HepG2 (cell line): ENCODE results near the gene SH2D3C. TPM values are rescaled to one million over a fixed set of nuclear protein-coding genes. Genes with fewer than 3 reads are reported as not detected.

Experiments
- ATAC-seq: fragments of 200-7000 bp; cut with Tn5 transposase; 3 replicates; pipeline ENCODE4 v1.9.1; 2020; ENCODE audit warnings: mild to moderate bottlenecking, moderate library complexity
- BruUV-seq: library from RNA; stranded (reverse); fragments of 400-500 nt; replicated peaks from 2 replicates; lab custom pipeline; 2021; lab: Mats Ljungman, UMichigan
- CTCF ChIA-PET: fragments of 300-600 bp; formaldehyde crosslinking; extraction: SDS; loops from one replicate; lab custom pipeline; 2021; ENCODE audit warnings: low total read pairs, inconsistent platforms, low intra/inter-chr PET ratio; lab: Yijun Ruan, JAX
- POLR2A ChIA-PET: fragments of 350-600 bp; sonication (Branson Sonifier 250); formaldehyde crosslinking; loops from one replicate; lab custom pipeline; 2020; ENCODE audit warnings: antibody characterized with exemption, inconsistent platforms; lab: Yijun Ruan, JAX
- DNase-seq: peaks from one replicate; pipeline ENCODE4 v3.0.0-alpha.2; 2015; ENCODE audit warnings: low spot score
- FAIRE-seq: peaks from 3 replicates; lab custom pipeline; 2011; peaks lifted over from hg19 to GRCh38; lab: Jason Lieb, UNC
- H2AFZ ChIP-seq: one replicate; pipeline ENCODE4 v1.6.1; 2011; ENCODE audit warnings: low read length, inconsistent platforms
- H3K27ac ChIP-seq: fragments of 300-600 bp; 3 replicates; pipeline ENCODE4 v1.8.0; 2011; ENCODE audit warnings: mixed run types, mild to moderate bottlenecking, mixed read lengths, low read length, inconsistent platforms; ENCODE audit not compliant: insufficient read depth; ENCODE audit errors: extremely low read length
- H3K27me3 ChIP-seq, 2 experiments: fragments of 200-600 bp in 1 of 2; 2 replicates in 1 of 2; 3 replicates in 1 of 2; pipeline versions ENCODE4 v1.6.0 to v1.8.0; 2011; ENCODE audit warnings: low read length in 2 of 2, mild to moderate bottlenecking in 2 of 2, moderate library complexity in 2 of 2, inconsistent platforms in 1 of 2; ENCODE audit not compliant: insufficient read depth in 2 of 2, control insufficient read depth in 1 of 2
- H3K36me3 ChIP-seq, 2 experiments: fragments of 200-600 bp in 1 of 2; replicated peaks in 1 of 2; 2 replicates in 1 of 2; 3 replicates in 1 of 2; pipeline versions ENCODE4 v1.5.1 to v1.8.0; 2011; ENCODE audit warnings: low read length in 2 of 2, inconsistent platforms in 1 of 2; ENCODE audit not compliant: insufficient read depth in 2 of 2, control insufficient read depth in 1 of 2
- H3K4me1 ChIP-seq: 2 replicates; pipeline ENCODE4 v1.5.1; 2012; ENCODE audit warnings: low read length, inconsistent platforms; ENCODE audit not compliant: insufficient read depth
- H3K4me2 ChIP-seq: 2 replicates; pipeline ENCODE4 v1.6.0; 2011; ENCODE audit warnings: low read depth, low read length, inconsistent platforms
- H3K4me3 ChIP-seq, 3 experiments: fragments of 200-600 bp in 1 of 3; sonication (generic), shearing (Covaris generic) in 1 of 3; replicated peaks in 1 of 3; 2 replicates each; pipeline ENCODE4 v1.5.1; 2011 to 2016; ENCODE audit warnings: low read length in 3 of 3, inconsistent platforms in 2 of 3, low read depth in 2 of 3, mild to moderate bottlenecking in 2 of 3, control low read depth in 1 of 3, mixed read lengths in 1 of 3; ENCODE audit not compliant: insufficient read depth in 1 of 3
- H3K79me2 ChIP-seq: one replicate; pipeline ENCODE4 v1.6.1; 2011; ENCODE audit warnings: low read length, inconsistent platforms; ENCODE audit not compliant: insufficient read depth
- H3K9ac ChIP-seq: 2 replicates; pipeline ENCODE4 v1.6.0; 2011; ENCODE audit warnings: mild to moderate bottlenecking, low read depth, low read length, inconsistent platforms; ENCODE audit not compliant: insufficient read depth
- H3K9me3 ChIP-seq: 2 replicates; pipeline ENCODE4 v1.5.1; 2012; ENCODE audit warnings: mild to moderate bottlenecking, low read length
- H4K20me1 ChIP-seq: 2 replicates; pipeline ENCODE4 v1.6.0; 2011; ENCODE audit warnings: inconsistent platforms, mild to moderate bottlenecking, low read length, moderate library complexity; ENCODE audit not compliant: insufficient read depth
- AKAP8 ChIP-seq: sonication (generic); formaldehyde crosslinking; IDR thresholded peaks from 2 replicates; pipeline ENCODE4 v1.5.1; 2020; ENCODE audit warnings: mild to moderate bottlenecking, missing genetic modification reagents
- EED ChIP-seq: sonication (generic); formaldehyde crosslinking; IDR thresholded peaks from 2 replicates; pipeline ENCODE4 v1.5.0; 2020; ENCODE audit warnings: mild to moderate bottlenecking, missing genetic modification reagents
- GPN1 ChIP-seq: sonication (generic); formaldehyde crosslinking; IDR thresholded peaks from 2 replicates; pipeline ENCODE4 v1.5.1; 2020; ENCODE audit warnings: missing genetic modification reagents, borderline replicate concordance
- KAT7 ChIP-seq: IDR thresholded peaks from 2 replicates; pipeline ENCODE4 v1.6.1; 2018; ENCODE audit warnings: borderline replicate concordance, missing compliant biosample characterization
- MAZ ChIP-seq, 2 experiments: sonication (generic) in 1 of 2; formaldehyde crosslinking in 1 of 2; IDR thresholded peaks; 2 replicates each; pipeline versions ENCODE4 v1.5.0 to v1.6.1; 2012 to 2020; ENCODE audit warnings: low read depth in 2 of 2, mild to moderate bottlenecking in 2 of 2, borderline replicate concordance in 1 of 2, improper control_type of control experiment in 1 of 2, low read length in 1 of 2, missing genetic modification reagents in 1 of 2, moderate library complexity in 1 of 2
- NKX3-1 ChIP-seq: sonication (generic); formaldehyde crosslinking; IDR thresholded peaks from 2 replicates; pipeline ENCODE4 v1.5.0; 2020; ENCODE audit warnings: missing genetic modification reagents
- RBAK ChIP-seq: sonication (generic); formaldehyde crosslinking; IDR thresholded peaks from 2 replicates; pipeline ENCODE4 v1.5.1; 2020; ENCODE audit warnings: mild to moderate bottlenecking, missing genetic modification reagents
- RFXANK ChIP-seq: IDR thresholded peaks from 2 replicates; pipeline ENCODE4 v1.6.1; 2016
- SPEN ChIP-seq: sonication (generic); formaldehyde crosslinking; IDR thresholded peaks from 2 replicates; pipeline ENCODE4 v1.5.1; 2020; ENCODE audit warnings: low read depth, mild to moderate bottlenecking, missing genetic modification reagents
- SRF ChIP-seq: IDR thresholded peaks from 2 replicates; pipeline ENCODE4 v1.6.1; 2011; ENCODE audit warnings: mild to moderate bottlenecking, low read depth, low read length, moderate library complexity
- U2AF1 ChIP-seq: fragments of 200-400 bp; formaldehyde crosslinking; optimal IDR thresholded peaks from 2 replicates; pipeline ENCODE3; 2017; ENCODE audit warnings: mild to moderate bottlenecking, low read depth, low read length
- ZNF75D ChIP-seq: sonication (generic); formaldehyde crosslinking; IDR thresholded peaks from 2 replicates; pipeline ENCODE4 v1.8.1; 2023; ENCODE audit warnings: missing genetic modification reagents, mild to moderate bottlenecking, borderline replicate concordance
- WGBS: methylation state at CpG from one replicate; pipeline ENCODE4 v1.1.6; 2017; ENCODE audit warnings: low lambda C conversion rate; 5-methylcytosine and 5-hydroxymethylcytosine counted together
- in situ Hi-C: cut with HindIII; loops from 2 replicates; pipeline ENCODE4 v1.10.0; 2017; ENCODE audit warnings: low pct_unique_long_range_greater_than_20kb; ENCODE audit not compliant: extremely low pct_ligation_motif_present
- intact Hi-C: fragments of 100-400 bp; cut with micrococcal nuclease; formaldehyde crosslinking; loops from one replicate; pipeline ENCODE4 v1.10.0; 2022; ENCODE audit not compliant: unreplicated experiment
- polyA plus RNA-seq, 8 experiments: library from polyadenylated mRNA; depleted of rRNA in 3 of 8; stranded (reverse) in 7 of 8; unstranded in 1 of 8; fragments of >200 nt; fragmentation: Illumina TruSeq in 4 of 8; extraction: Trizol in 4 of 8; gene quantifications; 2 replicates each; pipeline versions ENCODE4 v1.2.1 to v1.2.3, GENCODE V29; 2011 to 2016; ENCODE audit warnings: low read depth in 4 of 8, missing spikeins in 1 of 8, mixed read lengths in 1 of 8; ENCODE audit not compliant: insufficient read depth in 1 of 8
- total RNA-seq, 5 experiments: library from RNA; depleted of rRNA; stranded (reverse); fragments of >200 nt; fragmentation: Illumina TruSeq; extraction: Trizol; gene quantifications; 2 replicates each; pipeline ENCODE4 v1.2.3, GENCODE V29; 2016; ENCODE audit warnings: low read depth in 1 of 5
- TF ChIP-seq, protein P1 (sequence below), 2 experiments: sonication (generic) in 1 of 2; formaldehyde crosslinking in 1 of 2; IDR thresholded peaks; 2 replicates each; pipeline versions ENCODE4 v1.4.0 to v1.6.1; 2016 to 2020; ENCODE audit warnings: borderline replicate concordance in 1 of 2, low read depth in 1 of 2, mild to moderate bottlenecking in 1 of 2, missing genetic modification reagents in 1 of 2
- TF ChIP-seq, protein P2 (sequence below): sonication (generic); formaldehyde crosslinking; IDR thresholded peaks from 2 replicates; pipeline ENCODE4 v1.4.0; 2020; ENCODE audit warnings: missing genetic modification reagents
- TF ChIP-seq, protein P3 (sequence below): IDR thresholded peaks from 2 replicates; pipeline ENCODE4 v1.6.1; 2016; ENCODE audit warnings: control low read depth

Gene SH2D3C
- total and polyA plus RNA-seq, 2 of the 13 experiments (the other 11 are each of a cell fraction or from before 2014, with no cell fraction given) = not detected

DNA sequence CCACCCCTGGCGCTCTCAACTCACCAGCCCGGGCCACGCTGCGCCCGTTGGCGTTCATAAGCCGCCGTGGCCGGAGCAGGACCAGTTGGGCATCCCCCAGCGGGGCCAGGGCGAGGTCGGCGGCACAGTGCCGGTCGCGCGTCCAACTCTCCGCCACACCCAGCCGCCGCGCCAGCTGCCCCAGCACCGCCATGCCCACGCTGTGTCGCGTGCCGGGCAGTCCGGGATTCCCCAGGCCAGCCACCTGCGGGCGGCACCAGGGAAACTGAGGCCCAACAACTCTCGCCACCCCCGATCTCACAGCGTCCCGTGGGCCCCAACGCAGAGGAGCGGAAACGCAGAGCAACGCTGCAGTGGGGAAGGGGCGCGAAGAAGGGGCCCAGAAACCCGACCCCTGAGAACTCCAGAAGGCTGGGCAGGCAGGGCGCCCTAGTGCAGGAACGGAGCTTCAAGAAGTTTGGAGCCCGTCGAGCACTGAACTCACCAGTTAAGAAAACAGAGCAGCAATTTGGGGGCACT lies 63.5 kb downstream of the SH2D3C start (continued):
- TF ChIP-seq, protein P1, sequence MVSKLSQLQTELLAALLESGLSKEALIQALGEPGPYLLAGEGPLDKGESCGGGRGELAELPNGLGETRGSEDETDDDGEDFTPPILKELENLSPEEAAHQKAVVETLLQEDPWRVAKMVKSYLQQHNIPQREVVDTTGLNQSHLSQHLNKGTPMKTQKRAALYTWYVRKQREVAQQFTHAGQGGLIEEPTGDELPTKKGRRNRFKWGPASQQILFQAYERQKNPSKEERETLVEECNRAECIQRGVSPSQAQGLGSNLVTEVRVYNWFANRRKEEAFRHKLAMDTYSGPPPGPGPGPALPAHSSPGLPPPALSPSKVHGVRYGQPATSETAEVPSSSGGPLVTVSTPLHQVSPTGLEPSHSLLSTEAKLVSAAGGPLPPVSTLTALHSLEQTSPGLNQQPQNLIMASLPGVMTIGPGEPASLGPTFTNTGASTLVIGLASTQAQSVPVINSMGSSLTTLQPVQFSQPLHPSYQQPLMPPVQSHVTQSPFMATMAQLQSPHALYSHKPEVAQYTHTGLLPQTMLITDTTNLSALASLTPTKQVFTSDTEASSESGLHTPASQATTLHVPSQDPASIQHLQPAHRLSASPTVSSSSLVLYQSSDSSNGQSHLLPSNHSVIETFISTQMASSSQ (IDR thresholded peaks at IDR 0.05; ENCODE audit: low read depth) = no peak
- TF ChIP-seq, protein P1 (CRISPR knock-in tag; IDR thresholded peaks at IDR 0.05; ENCODE audit: borderline replicate concordance) = no peak
- TF ChIP-seq ZNF75D (CRISPR knock-in tag) = 0 out of 2 replicates have a peak, but pooled peaks have one; percentile 64
- TF ChIP-seq, all 625 proteins: peak for 18

DNA sequence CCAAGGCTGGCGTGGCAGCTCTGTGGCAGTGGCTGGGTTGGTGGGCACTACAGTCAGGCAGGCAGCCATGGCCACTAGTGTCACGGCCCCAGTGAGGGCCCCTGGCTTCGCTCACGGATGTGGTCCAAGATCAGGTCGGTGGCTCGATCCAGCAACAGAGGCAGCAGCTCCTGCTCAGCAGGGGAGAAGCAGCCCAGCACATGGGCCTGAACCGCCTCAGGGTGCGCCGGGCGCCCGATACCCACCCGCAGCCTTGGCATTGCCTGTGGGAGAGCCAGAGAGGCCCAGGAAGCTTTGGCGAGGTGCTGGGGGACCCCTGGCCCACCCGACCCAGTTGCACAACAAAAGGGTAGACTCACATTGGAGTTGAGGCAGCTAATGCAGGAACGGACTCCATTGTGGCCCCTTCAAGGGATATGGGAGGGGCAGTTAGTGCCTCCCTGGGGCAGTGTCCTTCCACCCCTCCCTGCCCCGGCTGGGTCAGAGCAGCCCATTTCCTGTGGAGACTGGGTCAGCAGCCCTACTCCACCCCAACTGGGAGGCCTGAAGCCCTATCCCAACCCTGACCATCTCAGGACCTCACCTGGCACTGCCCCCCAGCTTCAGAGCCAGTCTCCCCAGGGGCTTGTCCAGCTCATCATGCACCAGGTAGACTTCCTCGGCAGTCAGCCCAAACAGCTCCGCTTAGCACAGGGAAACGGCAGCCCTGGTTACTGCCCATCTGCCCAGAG lies 64.3 kb downstream of the SH2D3C start:
- peak overlapping the region in 2 of 3 experiments; percentile 82 to 90; a peak in 4 of 6 replicates for H3K4me3 ChIP-seq
- H4K20me1 ChIP-seq = no peaks in the 10 kb centered on the region; the same call in 1 of the 2 replicates
- no peaks in the 10 kb centered on the region for H3K9me3 ChIP-seq
- DNase-seq (no peak), FAIRE-seq (no peak), ATAC-seq (no peak)
- ChIA-PET POLR2A (interaction anchor here (1.0 kb wide), 1 partner anchor 10 kb away, joined by 3 read pairs; no protein-coding TSS in a partner anchor), CTCF (no interaction called here)
- in situ Hi-C loops = no loop called here
- no peaks in the 10 kb centered on the region for H3K36me3 ChIP-seq
- no peaks in the 10 kb centered on the region for H3K79me2 ChIP-seq
- 17% methylated on average over 1 of the region's 19 CpGs for WGBS
- intact Hi-C loops = no loop called here
- H3K27ac ChIP-seq = no peak overlapping the region
- H3K9ac ChIP-seq = 0 out of 2 replicates have a peak overlapping the region, but pooled peaks have one; percentile 12
- H2AFZ ChIP-seq = no peak overlapping the region
- no TSS peak for BruUV-seq
- H3K4me1 ChIP-seq = peaks cover 40% of the 10 kb centered on the region
- peaks cover 0 to 6% of the 10 kb centered on the region in 2 experiments; a peak in 2 of 5 replicates for H3K27me3 ChIP-seq
- peak overlapping the region; percentile 97 for H3K4me2 ChIP-seq
- TF ChIP-seq RBAK (CRISPR knock-in tag) = no peak
- no peak for TF ChIP-seq GPN1 (CRISPR knock-in tag)
- no peak for TF ChIP-seq SPEN (CRISPR knock-in tag)
- TF ChIP-seq KAT7 = no peak
- TF ChIP-seq, protein P2, sequence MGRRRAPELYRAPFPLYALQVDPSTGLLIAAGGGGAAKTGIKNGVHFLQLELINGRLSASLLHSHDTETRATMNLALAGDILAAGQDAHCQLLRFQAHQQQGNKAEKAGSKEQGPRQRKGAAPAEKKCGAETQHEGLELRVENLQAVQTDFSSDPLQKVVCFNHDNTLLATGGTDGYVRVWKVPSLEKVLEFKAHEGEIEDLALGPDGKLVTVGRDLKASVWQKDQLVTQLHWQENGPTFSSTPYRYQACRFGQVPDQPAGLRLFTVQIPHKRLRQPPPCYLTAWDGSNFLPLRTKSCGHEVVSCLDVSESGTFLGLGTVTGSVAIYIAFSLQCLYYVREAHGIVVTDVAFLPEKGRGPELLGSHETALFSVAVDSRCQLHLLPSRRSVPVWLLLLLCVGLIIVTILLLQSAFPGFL = no peak
- 0 out of 2 replicates have a peak, but pooled peaks have one; percentile 38 for TF ChIP-seq EED (CRISPR knock-in tag)
- no peak for TF ChIP-seq NKX3-1 (CRISPR knock-in tag)
- TF ChIP-seq, protein P3, sequence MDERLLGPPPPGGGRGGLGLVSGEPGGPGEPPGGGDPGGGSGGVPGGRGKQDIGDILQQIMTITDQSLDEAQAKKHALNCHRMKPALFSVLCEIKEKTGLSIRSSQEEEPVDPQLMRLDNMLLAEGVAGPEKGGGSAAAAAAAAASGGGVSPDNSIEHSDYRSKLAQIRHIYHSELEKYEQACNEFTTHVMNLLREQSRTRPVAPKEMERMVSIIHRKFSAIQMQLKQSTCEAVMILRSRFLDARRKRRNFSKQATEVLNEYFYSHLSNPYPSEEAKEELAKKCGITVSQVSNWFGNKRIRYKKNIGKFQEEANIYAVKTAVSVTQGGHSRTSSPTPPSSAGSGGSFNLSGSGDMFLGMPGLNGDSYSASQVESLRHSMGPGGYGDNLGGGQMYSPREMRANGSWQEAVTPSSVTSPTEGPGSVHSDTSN (CRISPR knock-in tag) = no peak
- no peak for TF ChIP-seq RFXANK (CRISPR knock-in tag)
- TF ChIP-seq AKAP8 = no peak
- TF ChIP-seq U2AF1 = no peak
- no peak for TF ChIP-seq MAZ (IDR thresholded peaks at IDR 0.05; ENCODE audit: borderline replicate concordance, low read depth, low read length)
- TF ChIP-seq MAZ (CRISPR knock-in tag; IDR thresholded peaks at IDR 0.05; ENCODE audit: low read depth) = 0 out of 2 replicates have a peak, but pooled peaks have one; percentile 26
- TF ChIP-seq SRF = no peak
